ENCODE measurements around the gene HDAC4.

The HDAC4 gene

DNA sequence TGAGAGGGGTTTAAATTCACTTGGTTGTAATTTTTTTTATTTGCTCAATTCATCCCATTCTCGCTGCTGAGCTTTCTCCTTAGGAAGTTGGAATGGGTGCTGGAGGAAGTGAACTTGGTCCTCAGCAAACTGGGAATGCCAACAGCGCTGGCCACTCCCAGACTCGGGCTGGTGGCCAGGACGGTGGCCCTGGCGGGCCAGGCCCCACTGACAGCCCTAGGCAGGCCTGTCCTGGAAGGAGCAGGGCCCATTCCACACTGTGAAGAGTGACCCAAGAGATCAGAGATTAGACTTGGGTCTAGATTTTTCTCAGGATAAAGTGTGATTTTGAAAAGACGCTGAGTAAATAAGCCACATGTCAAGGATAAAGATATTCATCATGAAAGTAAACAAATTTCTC lies 132.7 kb downstream of the HDAC4 start:
- H3K79me2 ChIP-seq (ENCODE audit: insufficient read depth, low read length), result peaks cover 63% of the 10 kb centered on the region; the same call in 1 of the 2 replicates
- peak overlapping the region; percentile 80 for H3K4me3 ChIP-seq (ENCODE audit: low read length, poor library complexity, severe bottlenecking)
- H3K9ac ChIP-seq (ENCODE audit: low read depth, low read length, poor library complexity, severe bottlenecking), result peak overlapping the region; percentile 4
- no peaks in the 10 kb centered on the region for H3K9me2 ChIP-seq (replicated peaks; ENCODE audit: low read depth, low read length)
- H4K20me1 ChIP-seq (ENCODE audit: insufficient read depth, low read length, poor library complexity, severe bottlenecking), result peaks cover 46% of the 10 kb centered on the region
- peaks cover 71% of the 10 kb centered on the region for H3K4me1 ChIP-seq (ENCODE audit: insufficient read depth, low read length, poor library complexity, severe bottlenecking)
- H3K36me3 ChIP-seq (ENCODE audit: insufficient read depth, low read length), result no peaks in the 10 kb centered on the region
- peaks cover 18% of the 10 kb centered on the region for H3K27me3 ChIP-seq (ENCODE audit: insufficient read depth, low read length, poor library complexity, severe bottlenecking)
- H3K4me2 ChIP-seq (ENCODE audit: low read depth, low read length, poor library complexity, severe bottlenecking), result peak overlapping the region; percentile 99
- H2AFZ ChIP-seq (ENCODE audit: low read length), result no peak overlapping the region
- H3F3A ChIP-seq (ENCODE audit: low read depth), result no peaks in the 10 kb centered on the region
- no peak for TF ChIP-seq EZH2phosphoT487 (IDR thresholded peaks at IDR 0.05; ENCODE audit: borderline replicate concordance)
- TF ChIP-seq, protein P1, sequence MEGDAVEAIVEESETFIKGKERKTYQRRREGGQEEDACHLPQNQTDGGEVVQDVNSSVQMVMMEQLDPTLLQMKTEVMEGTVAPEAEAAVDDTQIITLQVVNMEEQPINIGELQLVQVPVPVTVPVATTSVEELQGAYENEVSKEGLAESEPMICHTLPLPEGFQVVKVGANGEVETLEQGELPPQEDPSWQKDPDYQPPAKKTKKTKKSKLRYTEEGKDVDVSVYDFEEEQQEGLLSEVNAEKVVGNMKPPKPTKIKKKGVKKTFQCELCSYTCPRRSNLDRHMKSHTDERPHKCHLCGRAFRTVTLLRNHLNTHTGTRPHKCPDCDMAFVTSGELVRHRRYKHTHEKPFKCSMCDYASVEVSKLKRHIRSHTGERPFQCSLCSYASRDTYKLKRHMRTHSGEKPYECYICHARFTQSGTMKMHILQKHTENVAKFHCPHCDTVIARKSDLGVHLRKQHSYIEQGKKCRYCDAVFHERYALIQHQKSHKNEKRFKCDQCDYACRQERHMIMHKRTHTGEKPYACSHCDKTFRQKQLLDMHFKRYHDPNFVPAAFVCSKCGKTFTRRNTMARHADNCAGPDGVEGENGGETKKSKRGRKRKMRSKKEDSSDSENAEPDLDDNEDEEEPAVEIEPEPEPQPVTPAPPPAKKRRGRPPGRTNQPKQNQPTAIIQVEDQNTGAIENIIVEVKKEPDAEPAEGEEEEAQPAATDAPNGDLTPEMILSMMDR (conservative IDR thresholded peaks at IDR 0.05; ENCODE audit: low read length), result no peak
- H3K9me3 ChIP-seq (ENCODE audit: insufficient read depth, low read depth, low read length), result no peaks in the 10 kb centered on the region

DNA sequence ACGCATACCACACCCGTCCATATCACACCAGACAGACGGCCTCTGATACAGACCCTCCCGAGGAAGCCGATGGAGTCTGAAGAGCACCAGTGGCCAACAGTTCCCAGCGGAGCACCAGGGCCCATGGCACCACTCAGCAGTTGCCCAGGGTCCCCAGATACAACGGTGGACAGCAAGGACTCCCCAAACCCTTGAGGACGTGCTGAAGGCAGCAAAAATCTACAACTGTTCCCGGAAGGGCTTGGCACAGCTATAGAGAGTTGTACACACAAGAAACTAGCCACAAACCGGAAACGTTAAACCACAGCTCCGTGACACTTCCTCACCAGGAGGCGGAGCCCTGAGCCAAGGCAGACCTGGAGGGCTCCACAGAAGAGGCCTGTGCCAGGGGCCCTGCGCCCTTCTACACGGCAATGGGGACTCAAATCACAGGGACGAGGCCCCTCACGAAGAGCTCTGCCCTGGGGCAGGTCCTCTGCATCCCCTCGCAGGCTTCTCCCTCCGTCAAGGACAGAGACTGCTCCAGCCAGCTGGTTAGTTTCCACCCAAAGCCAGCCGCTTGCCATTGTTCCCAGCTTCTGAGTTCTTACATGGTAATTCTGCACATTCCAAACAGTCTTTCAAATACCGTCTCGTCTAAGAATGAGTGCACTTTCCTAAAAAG lies 133.4 kb downstream of the HDAC4 start:
- Histone ChIP-seq H3K9me2 (replicated peaks; ENCODE audit: low read depth, low read length) (no peaks in the 10 kb centered on the region), H3K9me3 (ENCODE audit: insufficient read depth, low read depth, low read length) (no peaks in the 10 kb centered on the region), H3K4me1 (ENCODE audit: insufficient read depth, low read length, poor library complexity, severe bottlenecking) (peaks cover 66% of the 10 kb centered on the region), H3K9ac (ENCODE audit: low read depth, low read length, poor library complexity, severe bottlenecking) (peak overlapping the region; percentile 64), H3K27me3 (ENCODE audit: insufficient read depth, low read length, poor library complexity, severe bottlenecking) (peaks cover 24% of the 10 kb centered on the region), H3F3A (ENCODE audit: low read depth) (no peaks in the 10 kb centered on the region), H3K36me3 (ENCODE audit: insufficient read depth, low read length) (no peaks in the 10 kb centered on the region), H4K20me1 (ENCODE audit: insufficient read depth, low read length, poor library complexity, severe bottlenecking) (peaks cover 52% of the 10 kb centered on the region), H3K4me3 (ENCODE audit: low read length, poor library complexity, severe bottlenecking) (peak overlapping the region; percentile 80), H3K79me2 (ENCODE audit: insufficient read depth, low read length) (peaks cover 61% of the 10 kb centered on the region; the same call in 1 of the 2 replicates), H3K4me2 (ENCODE audit: low read depth, low read length, poor library complexity, severe bottlenecking) (peak overlapping the region; percentile 99), H2AFZ (ENCODE audit: low read length) (no peak overlapping the region)
- TF ChIP-seq EZH2phosphoT487 (IDR thresholded peaks at IDR 0.05; ENCODE audit: borderline replicate concordance), result no peak; the same call in none of the 2 replicates
- TF ChIP-seq, protein P1 (conservative IDR thresholded peaks at IDR 0.05; ENCODE audit: low read length), result peak; percentile 51

DNA sequence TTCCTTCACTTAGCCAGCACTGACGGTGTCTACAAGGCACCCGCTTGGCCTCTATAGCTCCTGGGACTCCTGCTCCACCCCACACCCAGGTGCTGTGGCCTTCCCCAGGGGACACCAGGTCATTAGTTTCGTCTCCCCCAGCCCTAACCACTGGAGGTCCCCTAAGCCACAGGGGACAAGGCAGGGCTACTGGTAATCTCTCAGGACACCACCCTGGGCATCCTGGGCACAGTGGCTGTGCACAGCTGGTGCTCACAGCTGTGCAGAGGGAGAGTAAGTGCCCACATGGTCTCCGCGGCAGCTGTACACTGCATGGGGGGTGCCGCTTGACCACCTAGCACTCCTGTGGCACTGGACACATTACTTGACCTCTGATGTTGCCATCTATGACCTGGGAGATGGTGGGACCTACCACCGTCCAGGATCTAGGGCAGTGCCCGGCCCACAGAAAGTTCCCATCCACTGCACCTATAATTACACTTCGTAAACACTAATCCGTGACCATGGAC lies 134.0 kb downstream of the HDAC4 start:
- H3K4me1 ChIP-seq (ENCODE audit: insufficient read depth, low read length, poor library complexity, severe bottlenecking), result peaks cover 66% of the 10 kb centered on the region
- H3K9ac ChIP-seq (ENCODE audit: low read depth, low read length, poor library complexity, severe bottlenecking), result peak overlapping the region; percentile 64
- H3F3A ChIP-seq (ENCODE audit: low read depth), result no peaks in the 10 kb centered on the region
- H2AFZ ChIP-seq (ENCODE audit: low read length), result no peak overlapping the region
- TF ChIP-seq, protein P1 (conservative IDR thresholded peaks at IDR 0.05; ENCODE audit: low read length), result no peak
- TF ChIP-seq EZH2phosphoT487 (IDR thresholded peaks at IDR 0.05; ENCODE audit: borderline replicate concordance), result no peak
- H3K27me3 ChIP-seq (ENCODE audit: insufficient read depth, low read length, poor library complexity, severe bottlenecking), result peaks cover 28% of the 10 kb centered on the region
- peaks cover 57% of the 10 kb centered on the region for H4K20me1 ChIP-seq (ENCODE audit: insufficient read depth, low read length, poor library complexity, severe bottlenecking)
- no peaks in the 10 kb centered on the region for H3K9me2 ChIP-seq (replicated peaks; ENCODE audit: low read depth, low read length)
- H3K79me2 ChIP-seq (ENCODE audit: insufficient read depth, low read length), result peaks cover 67% of the 10 kb centered on the region; the same call in 1 of the 2 replicates
- peak overlapping the region; percentile 80 for H3K4me3 ChIP-seq (ENCODE audit: low read length, poor library complexity, severe bottlenecking)
- no peaks in the 10 kb centered on the region for H3K36me3 ChIP-seq (ENCODE audit: insufficient read depth, low read length)
- H3K4me2 ChIP-seq (ENCODE audit: low read depth, low read length, poor library complexity, severe bottlenecking), result peak overlapping the region; percentile 99
- no peaks in the 10 kb centered on the region for H3K9me3 ChIP-seq (ENCODE audit: insufficient read depth, low read depth, low read length)

Measured in Loucy (cell line).